H9 (cell line): Measurements from ENCODE around the gene ZNF750. TPM values are rescaled to one million over a fixed set of nuclear protein-coding genes. Genes with fewer than 3 reads are reported as not detected.

Experiments used
- DNase-seq: peaks from one replicate; pipeline ENCODE4 v3.0.0-alpha.2; 2017
- H2AFZ ChIP-seq: one replicate; pipeline ENCODE4 v1.6.1; 2013; ENCODE audit warnings: mild to moderate bottlenecking, low read length, control low read depth, moderate library complexity
- H2AK5ac ChIP-seq: 2 replicates; pipeline ENCODE4 v1.6.1; 2013; ENCODE audit warnings: low read length, control low read depth, mixed read lengths; ENCODE audit not compliant: insufficient read length
- H2BK120ac ChIP-seq: one replicate; pipeline ENCODE4 v1.6.1; 2013; ENCODE audit warnings: low read depth, mild to moderate bottlenecking, low read length, control low read depth, inconsistent platforms; ENCODE audit not compliant: poor library complexity, severe bottlenecking
- H2BK12ac ChIP-seq: 2 replicates; pipeline ENCODE4 v1.6.1; 2013; ENCODE audit warnings: low read length, control low read depth, mixed read lengths, low read depth; ENCODE audit not compliant: insufficient read length
- H2BK15ac ChIP-seq: 2 replicates; pipeline ENCODE4 v1.6.1; 2013; ENCODE audit warnings: low read depth, low read length, control low read depth
- H2BK20ac ChIP-seq: one replicate; pipeline ENCODE4 v1.6.1; 2013; ENCODE audit warnings: low read depth, mild to moderate bottlenecking, low read length, control low read depth, inconsistent platforms; ENCODE audit not compliant: poor library complexity, severe bottlenecking
- H2BK5ac ChIP-seq: 2 replicates; pipeline ENCODE4 v1.6.1; 2013; ENCODE audit warnings: low read length, control low read depth, mixed read lengths; ENCODE audit not compliant: insufficient read length
- H3K14ac ChIP-seq: 2 replicates; pipeline ENCODE4 v1.6.1; 2013; ENCODE audit warnings: low read length, control low read depth; ENCODE audit not compliant: insufficient read depth
- H3K18ac ChIP-seq: 2 replicates; pipeline ENCODE4 v1.6.1; 2013; ENCODE audit warnings: low read depth, mild to moderate bottlenecking, mixed read lengths, low read length, control low read depth; ENCODE audit not compliant: insufficient read length
- H3K23ac ChIP-seq: 2 replicates; pipeline ENCODE4 v1.6.1; 2013; ENCODE audit warnings: low read length, control low read depth, mixed read lengths, low read depth; ENCODE audit not compliant: insufficient read length
- H3K23me2 ChIP-seq: 2 replicates; pipeline ENCODE4 v1.6.1; 2013; ENCODE audit warnings: low read depth, mild to moderate bottlenecking, mixed read lengths, low read length, control low read depth; ENCODE audit not compliant: insufficient read length, poor library complexity, severe bottlenecking
- H3K27ac ChIP-seq: 2 replicates; pipeline ENCODE4 v1.5.1; 2013; ENCODE audit warnings: low read length, control low read depth, mixed read lengths, low read depth; ENCODE audit not compliant: insufficient read length
- H3K27me3 ChIP-seq: 2 replicates; pipeline ENCODE4 v1.6.1; 2013; ENCODE audit warnings: low read length, control low read depth, inconsistent platforms; ENCODE audit not compliant: insufficient read depth
- H3K4ac ChIP-seq: 2 replicates; pipeline ENCODE4 v1.6.1; 2013; ENCODE audit warnings: low read depth, mild to moderate bottlenecking, control low read depth, inconsistent platforms, low read length, moderate library complexity
- H3K4me1 ChIP-seq: 2 replicates; pipeline ENCODE4 v1.6.1; 2013; ENCODE audit warnings: low read length, control low read depth, inconsistent platforms; ENCODE audit not compliant: insufficient read depth
- H3K4me2 ChIP-seq: 2 replicates; pipeline ENCODE4 v1.6.1; 2013; ENCODE audit warnings: low read length, control low read depth, mixed read lengths; ENCODE audit not compliant: insufficient read length, insufficient read depth
- H3K56ac ChIP-seq: 2 replicates; pipeline ENCODE4 v1.6.1; 2013; ENCODE audit warnings: low read depth, mild to moderate bottlenecking, mixed read lengths, low read length, control low read depth; ENCODE audit not compliant: insufficient read length
- H3K79me1 ChIP-seq: 2 replicates; pipeline ENCODE4 v1.6.1; 2013; ENCODE audit warnings: low read depth, mild to moderate bottlenecking, moderate library complexity, low read length, control low read depth, inconsistent platforms; ENCODE audit not compliant: insufficient read depth, poor library complexity, severe bottlenecking
- H3K79me2 ChIP-seq: 2 replicates; pipeline ENCODE4 v1.6.1; 2013; ENCODE audit warnings: low read length, control low read depth, inconsistent platforms; ENCODE audit not compliant: insufficient read depth
- H3K9ac ChIP-seq: 2 replicates; pipeline ENCODE4 v1.6.1; 2013; ENCODE audit warnings: low read length, control low read depth, mixed read lengths; ENCODE audit not compliant: insufficient read length; ENCODE audit errors: extremely low read depth
- H3K9me3 ChIP-seq: one replicate; pipeline ENCODE4 v1.6.1; 2013; ENCODE audit warnings: low read depth, low read length, inconsistent platforms; ENCODE audit not compliant: control insufficient read depth
- H3T11ph ChIP-seq: one replicate; pipeline ENCODE4 v1.6.1; 2013; ENCODE audit warnings: mild to moderate bottlenecking, low read length, control low read depth, inconsistent platforms
- H4K20me1 ChIP-seq: one replicate; pipeline ENCODE4 v1.6.1; 2013; ENCODE audit not compliant: control insufficient read depth, insufficient read length, insufficient read depth
- H4K5ac ChIP-seq: 2 replicates; pipeline ENCODE4 v1.6.1; 2013; ENCODE audit warnings: low read depth, mild to moderate bottlenecking, mixed read lengths, low read length, control low read depth; ENCODE audit not compliant: insufficient read length
- H4K8ac ChIP-seq: replicated peaks from 2 replicates; pipeline ENCODE4 v1.6.1; 2013; ENCODE audit warnings: low read length, control low read depth, mixed read lengths, low read depth; ENCODE audit not compliant: insufficient read length
- H4K91ac ChIP-seq: 2 replicates; pipeline ENCODE4 v1.6.1; 2013; ENCODE audit warnings: low read depth, mild to moderate bottlenecking, moderate library complexity, mixed read lengths, low read length, control low read depth; ENCODE audit not compliant: insufficient read length
- H3K27ac Mint-ChIP-seq, 3 experiments: 2 replicates in 2 of 3; 3 replicates in 1 of 3; pipeline ENCODE4 v1.8.0; 2020 to 2021; ENCODE audit warnings: mixed read lengths in 3 of 3, mild to moderate bottlenecking in 1 of 3, moderate library complexity in 1 of 3
- H3K27me3 Mint-ChIP-seq: 2 replicates; pipeline ENCODE4 v1.8.0; 2021; ENCODE audit warnings: low read depth, mild to moderate bottlenecking, moderate library complexity, mixed read lengths
- H3K36me3 Mint-ChIP-seq, 3 experiments: 2 replicates in 2 of 3; 3 replicates in 1 of 3; pipeline ENCODE4 v1.8.0; 2020 to 2021; ENCODE audit warnings: low read depth in 3 of 3, mixed read lengths in 3 of 3; ENCODE audit not compliant: insufficient read depth in 1 of 3
- H3K4me1 Mint-ChIP-seq, 2 experiments: 2 replicates each; pipeline ENCODE4 v1.8.0; 2020; ENCODE audit warnings: mixed read lengths in 2 of 2
- H3K4me3 Mint-ChIP-seq, 2 experiments: 2 replicates in 1 of 2; 3 replicates in 1 of 2; pipeline ENCODE4 v1.8.0; 2020 to 2021; ENCODE audit warnings: mild to moderate bottlenecking in 2 of 2, mixed read lengths in 2 of 2, moderate library complexity in 1 of 2
- H3K9me3 Mint-ChIP-seq, 2 experiments: 2 replicates in 1 of 2; 3 replicates in 1 of 2; pipeline ENCODE4 v1.8.0; 2020; ENCODE audit warnings: mild to moderate bottlenecking in 2 of 2, mixed read lengths in 2 of 2, moderate library complexity in 1 of 2
- CTCF ChIP-seq: fragments of 200-600 bp; sonication (generic); conservative IDR thresholded peaks from 3 replicates; pipeline ENCODE4 v1.8.0; 2021; ENCODE audit warnings: antibody characterized with exemption, mild to moderate bottlenecking
- WGBS: extraction: QIAGEN DNeasy Blood & Tissue Kit; methylation state at CpG from one replicate; pipeline ENCODE4 v1.1.7; 2013; ENCODE audit warnings: missing lambda C conversion rate, low lambda C conversion rate, mixed read lengths; ENCODE audit not compliant: insufficient read length; ENCODE audit errors: extremely low coverage; 5-methylcytosine and 5-hydroxymethylcytosine counted together
- total RNA-seq: library from RNA; stranded (reverse); gene quantifications from 2 replicates; pipeline ENCODE4 v1.2.1, GENCODE V29; 2021

The ZNF750 gene
- total RNA-seq, 1 experiment from 2014 or later = not detected

GRCh38 chr17:82826956-82827355 lies 12.9 kb downstream of the ZNF750 start:
- Mint-ChIP-seq H3K36me3 (peaks cover 42 to 53% (median 47%) of the 10 kb centered on the region in 3 experiments), H3K9me3 (peaks cover 3 to 12% of the 10 kb centered on the region in 2 experiments; a peak in 2 of 5 replicates), H3K4me3 (no peak overlapping the region), H3K4me1 (peaks cover 13 to 14% of the 10 kb centered on the region in 2 experiments), H3K27me3 (no peaks in the 10 kb centered on the region; the same call in 1 of the 2 replicates), H3K27ac (no peak overlapping the region; a peak in 2 of 7 replicates)
- Histone ChIP-seq H3K23ac (no peak overlapping the region), H3T11ph (no peak overlapping the region), H3K4me1 (no peaks in the 10 kb centered on the region; the same call in 1 of the 2 replicates), H3K79me1 (no peaks in the 10 kb centered on the region), H2BK12ac (no peak overlapping the region), H4K8ac (no peak overlapping the region), H3K14ac (no peak overlapping the region), H3K27ac (no peak overlapping the region), H4K5ac (no peak overlapping the region), H2BK15ac (no peak overlapping the region), H4K91ac (no peak overlapping the region), H2AK5ac (no peak overlapping the region), H2BK5ac (no peak overlapping the region), H3K79me2 (peaks cover 2% of the 10 kb centered on the region; the same call in 1 of the 2 replicates), H2AFZ (no peak overlapping the region), H4K20me1 (no peaks in the 10 kb centered on the region), H3K4me2 (no peak overlapping the region), H3K4ac (no peak overlapping the region), H3K9me3 (no peaks in the 10 kb centered on the region), H3K56ac (no peak overlapping the region), H2BK120ac (no peak overlapping the region), H3K27me3 (no peaks in the 10 kb centered on the region), H3K9ac (no peak overlapping the region), H2BK20ac (no peak overlapping the region), H3K18ac (no peak overlapping the region), H3K23me2 (no peaks in the 10 kb centered on the region)
- TF ChIP-seq CTCF = no peak
- WGBS = no CpG with 5 or more reads among the region's 7 CpGs
- DNase-seq = no peak
